Epithelial cell of esophagus (primary cell): Measurements from ENCODE around the gene TCP11L1.
"Not testable (repeated sequence)": the region's sequence is repeated elsewhere in the genome, so short reads cannot be mapped to it uniquely, and the experiment has no call there.

ENCODE experiments used
- DNase-seq: peaks from one replicate; pipeline ENCODE4 v3.0.0; 2010; ENCODE audit warnings: low read depth
- H3K4me3 ChIP-seq: 2 replicates; pipeline ENCODE4 v1.5.1; 2011; ENCODE audit warnings: mild to moderate bottlenecking, low read length, control low read depth
- CTCF ChIP-seq: IDR thresholded peaks from 2 replicates; pipeline ENCODE4 v1.5.1; 2011; ENCODE audit warnings: low read depth, mild to moderate bottlenecking, low read length, control low read depth, inconsistent platforms; ENCODE audit not compliant: insufficient read depth; ENCODE audit errors: missing control alignments

TCP11L1 gene

GRCh38 chr11:33043221-33043830 is 4.0 kb downstream of the TCP11L1 start:
- TF ChIP-seq CTCF, result no peak
- H3K4me3 ChIP-seq, result no peak overlapping the region
- no peak for DNase-seq

GRCh38 chr11:33044285-33044756 is 4.9 kb downstream of the TCP11L1 start:
- TF ChIP-seq CTCF, result no peak
- no peak overlapping the region for H3K4me3 ChIP-seq
- DNase-seq, result peak; percentile 89

DNA sequence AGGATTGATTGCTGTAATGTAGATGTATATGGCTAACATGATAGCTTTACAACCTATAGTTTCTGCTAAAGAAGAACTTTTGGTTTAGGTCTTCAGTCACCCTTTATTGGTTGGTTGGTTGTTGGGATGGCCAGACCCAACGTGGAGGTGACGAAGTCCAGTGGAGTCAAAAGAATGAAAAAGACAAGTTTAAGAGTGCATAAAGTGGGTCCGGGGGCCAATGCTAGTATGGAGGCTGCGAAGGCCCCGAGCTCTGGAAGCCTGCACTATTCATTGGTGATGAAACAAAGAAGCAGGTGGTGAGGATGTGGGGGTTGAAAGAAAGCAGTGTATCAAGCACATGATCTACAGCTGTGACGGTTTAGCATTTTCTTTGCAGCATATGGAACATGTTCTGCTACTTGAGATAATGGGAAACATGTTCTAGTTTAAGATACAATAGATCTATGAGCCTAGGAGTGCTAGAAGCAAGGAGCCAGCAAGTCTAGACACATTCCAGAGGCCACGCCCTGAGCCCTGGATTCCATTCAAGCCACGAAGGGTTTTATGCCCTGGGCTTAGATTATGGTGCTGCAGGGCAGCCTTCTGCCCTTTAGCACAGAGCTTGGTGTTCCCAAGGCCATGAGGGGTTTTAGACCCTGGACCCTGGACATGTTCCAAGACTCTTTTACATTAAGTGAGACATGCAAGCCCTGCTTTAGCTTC is 6.3 kb downstream of the TCP11L1 start:
- TF ChIP-seq CTCF, result no peak
- H3K4me3 ChIP-seq, result no peak overlapping the region

GRCh38 chr11:33048701-33049100 is 9.3 kb downstream of the TCP11L1 start:
- peak; percentile 30 for DNase-seq

More for the DNA sequence above, 6.3 kb downstream of the TCP11L1 start:
- DNase-seq, result peak; percentile 84

GRCh38 chr11:33049565-33050408 is 10.4 kb downstream of the TCP11L1 start:
- not testable (repeated sequence) for DNase-seq, H3K4me3 ChIP-seq

More at GRCh38 chr11:33048701-33049100, 9.3 kb downstream of the TCP11L1 start:
- not testable (repeated sequence) for H3K4me3 ChIP-seq

DNA sequence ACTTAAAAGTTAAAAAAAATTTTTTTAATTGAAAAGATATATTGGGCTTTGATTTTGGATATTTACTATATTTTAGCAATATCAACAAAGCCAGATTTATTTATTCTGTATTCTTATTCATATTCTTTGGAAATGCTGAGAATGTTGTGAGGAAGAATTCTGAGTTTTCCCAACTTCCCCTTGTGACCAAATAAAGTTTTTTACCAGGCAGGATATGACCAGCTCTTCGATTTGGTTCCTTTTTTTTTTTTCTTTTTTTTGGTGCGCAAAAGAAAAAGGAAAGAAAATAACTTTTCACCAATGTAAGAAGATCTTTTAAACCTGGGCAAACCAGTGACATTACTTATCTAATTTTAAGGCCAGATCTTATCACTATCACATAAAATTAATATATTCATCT is 12.9 kb downstream of the TCP11L1 start:
- DNase-seq, result no peak
- TF ChIP-seq CTCF, result no peak
- H3K4me3 ChIP-seq, result no peak overlapping the region

- no peak for DNase-seq
- no peak overlapping the region for H3K4me3 ChIP-seq
- no peak for TF ChIP-seq CTCF
These were observed 16.0 kb downstream of the TCP11L1 start for GRCh38 chr11:33055375-33055774.
